Osteocyte (in vitro differentiated cells): Measurements from ENCODE around the gene EID1. TPM values are rescaled to one million over a fixed set of nuclear protein-coding genes. Genes with fewer than 3 reads are reported as not detected.

Experiments
- DNase-seq: peaks from one replicate; pipeline ENCODE4 v3.0.0; 2021; ENCODE audit warnings: mixed read lengths; ENCODE audit not compliant: unreplicated experiment; ENCODE audit errors: extremely low spot score
- H3K27ac Mint-ChIP-seq: one replicate; pipeline ENCODE4 v1.8.0; 2021; ENCODE audit warnings: mild to moderate bottlenecking, mixed read lengths; ENCODE audit not compliant: unreplicated experiment
- H3K27me3 Mint-ChIP-seq: one replicate; pipeline ENCODE4 v1.8.0; 2021; ENCODE audit warnings: mixed read lengths; ENCODE audit not compliant: unreplicated experiment
- H3K36me3 Mint-ChIP-seq: one replicate; pipeline ENCODE4 v1.8.0; 2021; ENCODE audit warnings: mixed read lengths; ENCODE audit not compliant: unreplicated experiment
- H3K4me1 Mint-ChIP-seq: one replicate; pipeline ENCODE4 v1.8.0; 2021; ENCODE audit warnings: mixed read lengths; ENCODE audit not compliant: unreplicated experiment
- H3K4me3 Mint-ChIP-seq: one replicate; pipeline ENCODE4 v1.8.0; 2021; ENCODE audit warnings: mild to moderate bottlenecking, moderate library complexity, mixed read lengths; ENCODE audit not compliant: unreplicated experiment
- H3K9me3 Mint-ChIP-seq: one replicate; pipeline ENCODE4 v1.8.0; 2021; ENCODE audit warnings: mixed read lengths; ENCODE audit not compliant: unreplicated experiment
- total RNA-seq: library from RNA; stranded (reverse); gene quantifications from 2 replicates; pipeline ENCODE4 v1.2.1, GENCODE V29; 2021
- TF ChIP-seq, protein P1 (sequence below): fragments of 200-600 bp; sonication (generic); IDR thresholded peaks from 2 replicates; pipeline ENCODE4 v1.5.0; 2021; ENCODE audit warnings: antibody characterized with exemption, mild to moderate bottlenecking, moderate library complexity

Gene EID1
- total RNA-seq, 1 donor from 2014 or later: 185 TPM

GRCh38 chr15:48875241-48875960 is 2.5 kb upstream of the EID1 start:
- Mint-ChIP-seq H3K4me1 (peaks cover 30% of the 10 kb centered on the region), H3K27me3 (no peaks in the 10 kb centered on the region), H3K4me3 (no peak overlapping the region), H3K27ac (no peak overlapping the region), H3K9me3 (no peaks in the 10 kb centered on the region), H3K36me3 (no peaks in the 10 kb centered on the region)
- TF ChIP-seq, protein P1, sequence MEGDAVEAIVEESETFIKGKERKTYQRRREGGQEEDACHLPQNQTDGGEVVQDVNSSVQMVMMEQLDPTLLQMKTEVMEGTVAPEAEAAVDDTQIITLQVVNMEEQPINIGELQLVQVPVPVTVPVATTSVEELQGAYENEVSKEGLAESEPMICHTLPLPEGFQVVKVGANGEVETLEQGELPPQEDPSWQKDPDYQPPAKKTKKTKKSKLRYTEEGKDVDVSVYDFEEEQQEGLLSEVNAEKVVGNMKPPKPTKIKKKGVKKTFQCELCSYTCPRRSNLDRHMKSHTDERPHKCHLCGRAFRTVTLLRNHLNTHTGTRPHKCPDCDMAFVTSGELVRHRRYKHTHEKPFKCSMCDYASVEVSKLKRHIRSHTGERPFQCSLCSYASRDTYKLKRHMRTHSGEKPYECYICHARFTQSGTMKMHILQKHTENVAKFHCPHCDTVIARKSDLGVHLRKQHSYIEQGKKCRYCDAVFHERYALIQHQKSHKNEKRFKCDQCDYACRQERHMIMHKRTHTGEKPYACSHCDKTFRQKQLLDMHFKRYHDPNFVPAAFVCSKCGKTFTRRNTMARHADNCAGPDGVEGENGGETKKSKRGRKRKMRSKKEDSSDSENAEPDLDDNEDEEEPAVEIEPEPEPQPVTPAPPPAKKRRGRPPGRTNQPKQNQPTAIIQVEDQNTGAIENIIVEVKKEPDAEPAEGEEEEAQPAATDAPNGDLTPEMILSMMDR: no peak
- DNase-seq: no peak

GRCh38 chr15:48876057-48876456 is 1.9 kb upstream of the EID1 start:
- Mint-ChIP-seq H3K4me1 (peaks cover 32% of the 10 kb centered on the region), H3K9me3 (no peaks in the 10 kb centered on the region), H3K27me3 (no peaks in the 10 kb centered on the region), H3K27ac (no peak overlapping the region), H3K36me3 (no peaks in the 10 kb centered on the region), H3K4me3 (no peak overlapping the region)
- no peak for DNase-seq
- TF ChIP-seq, protein P1: no peak

- Mint-ChIP-seq H3K4me1 (peaks cover 46% of the 10 kb centered on the region), H3K36me3 (no peaks in the 10 kb centered on the region), H3K4me3 (peak overlapping the region; percentile 99), H3K27ac (no peak overlapping the region), H3K27me3 (no peaks in the 10 kb centered on the region), H3K9me3 (no peaks in the 10 kb centered on the region)
- TF ChIP-seq, protein P1: no peak
- no peak for DNase-seq
Observed at GRCh38 chr15:48880070-48880634, 2.2 kb downstream of the EID1 start.

DNA sequence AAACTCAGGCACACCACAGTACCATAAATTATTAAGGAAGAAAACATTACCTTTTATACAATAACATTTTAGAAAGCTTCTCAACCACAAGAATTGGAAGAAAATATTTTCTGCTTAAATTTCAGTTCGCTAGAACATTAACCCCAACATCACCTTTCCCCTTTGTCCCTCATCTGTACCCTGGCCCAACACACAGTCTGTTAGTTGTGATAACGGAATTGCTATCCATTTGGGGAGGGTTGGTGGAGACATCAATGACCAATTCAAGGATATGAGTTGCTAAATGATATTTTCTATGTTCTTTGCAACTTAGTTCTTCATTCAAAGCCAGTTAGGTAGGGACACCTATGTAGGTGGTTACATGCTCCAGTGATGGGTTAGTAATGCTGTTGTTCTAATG is 5.8 kb downstream of the EID1 start:
- no peak for DNase-seq
- TF ChIP-seq, protein P1: no peak
- peaks cover 47% of the 10 kb centered on the region for H3K4me1 Mint-ChIP-seq
- H3K27ac Mint-ChIP-seq: no peak overlapping the region
- H3K36me3 Mint-ChIP-seq: no peaks in the 10 kb centered on the region
- no peaks in the 10 kb centered on the region for H3K27me3 Mint-ChIP-seq
- H3K4me3 Mint-ChIP-seq: no peak overlapping the region
- no peaks in the 10 kb centered on the region for H3K9me3 Mint-ChIP-seq

- Mint-ChIP-seq H3K27me3 (no peaks in the 10 kb centered on the region), H3K27ac (no peak overlapping the region), H3K36me3 (no peaks in the 10 kb centered on the region), H3K9me3 (no peaks in the 10 kb centered on the region), H3K4me1 (peaks cover 48% of the 10 kb centered on the region), H3K4me3 (no peak overlapping the region)
- no peak for DNase-seq
- TF ChIP-seq, protein P1: no peak
Observed at GRCh38 chr15:48887144-48887543, 9.2 kb downstream of the EID1 start.
